SK-N-SH (cell line): Measurements from ENCODE around the gene ZFAND4. TPM values are rescaled to one million over a fixed set of nuclear protein-coding genes. Genes with fewer than 3 reads are reported as not detected.

Experiments used
- CTCF ChIA-PET: fragments of 300-600, 350-600 bp; formaldehyde crosslinking; extraction: SDS; loops from one replicate; lab custom pipeline; 2021; lab: Yijun Ruan, JAX
- POLR2A ChIA-PET: fragments of 350-600 bp; sonication (Branson Sonifier 250); formaldehyde crosslinking; extraction: SDS; loops from one replicate; lab custom pipeline; 2020; ENCODE audit warnings: antibody characterized with exemption, inconsistent platforms; lab: Yijun Ruan, JAX
- DNase-seq: peaks from one replicate; pipeline ENCODE4 v3.0.0; 2012
- H2AFZ ChIP-seq: fragments of 200-600 bp; sonication (generic); 2 replicates; pipeline ENCODE4 v1.8.1; 2016; ENCODE audit warnings: antibody characterized with exemption, mild to moderate bottlenecking, low read depth
- H3F3A ChIP-seq: fragments of 200-600 bp; sonication (generic); replicated peaks from 2 replicates; pipeline ENCODE3; 2016; ENCODE audit warnings: antibody characterized with exemption, mild to moderate bottlenecking; ENCODE audit not compliant: insufficient read depth
- H3K27ac ChIP-seq, 2 experiments: fragments of 200-500 bp in 1 of 2; fragments of 200-600 bp in 1 of 2; sonication (Bioruptor generic) in 1 of 2; sonication (generic), shearing (Covaris generic) in 1 of 2; 2 replicates each; pipeline versions ENCODE4 v1.5.1 to v1.6.1; 2014 to 2016; ENCODE audit warnings: low read depth in 2 of 2, inconsistent platforms in 1 of 2, low read length in 1 of 2, mild to moderate bottlenecking in 1 of 2, mixed read lengths in 1 of 2
- H3K27me3 ChIP-seq: fragments of 200-600 bp; sonication (generic), shearing (Covaris generic); 2 replicates; pipeline ENCODE4 v1.6.1; 2016; ENCODE audit warnings: mixed run types; ENCODE audit not compliant: insufficient read depth
- H3K36me3 ChIP-seq, 2 experiments: fragments of 200-500 bp in 1 of 2; fragments of 200-600 bp in 1 of 2; sonication (Bioruptor generic) in 1 of 2; sonication (generic) in 1 of 2; replicated peaks in 1 of 2; 2 replicates each; pipeline versions ENCODE3 to v1.5.1; 2014 to 2016; ENCODE audit warnings: low read length in 1 of 2, mild to moderate bottlenecking in 1 of 2; ENCODE audit not compliant: insufficient read depth in 2 of 2, control insufficient read depth in 1 of 2
- H3K4me1 ChIP-seq, 2 experiments: fragments of 200-500 bp in 1 of 2; fragments of 200-600 bp in 1 of 2; sonication (Bioruptor generic) in 1 of 2; sonication (generic), shearing (Covaris generic) in 1 of 2; 2 replicates each; pipeline versions ENCODE4 v1.5.1 to v1.6.1; 2014 to 2016; ENCODE audit warnings: low read depth in 1 of 2, low read length in 1 of 2, mixed run types in 1 of 2; ENCODE audit not compliant: insufficient read depth in 2 of 2, control insufficient read depth in 1 of 2
- H3K4me2 ChIP-seq: fragments of 200-600 bp; sonication (generic), shearing (Covaris generic); 2 replicates; pipeline ENCODE4 v1.6.1; 2017; ENCODE audit warnings: mixed run types
- H3K4me3 ChIP-seq, 2 experiments: fragments of 200-500 bp in 1 of 2; fragments of 200-600 bp in 1 of 2; sonication (Bioruptor generic) in 1 of 2; sonication (generic), shearing (Covaris generic) in 1 of 2; 2 replicates each; pipeline versions ENCODE4 v1.5.1 to v1.8.1; 2014 to 2016; ENCODE audit warnings: low read depth in 2 of 2, inconsistent platforms in 1 of 2, low read length in 1 of 2, mild to moderate bottlenecking in 1 of 2, mixed read lengths in 1 of 2, moderate library complexity in 1 of 2
- H3K79me2 ChIP-seq: fragments of 200-600 bp; sonication (generic); 2 replicates; pipeline ENCODE4 v1.8.1; 2017; ENCODE audit warnings: mild to moderate bottlenecking; ENCODE audit not compliant: insufficient read depth
- H3K9ac ChIP-seq: fragments of 200-600 bp; sonication (generic); 2 replicates; pipeline ENCODE4 v1.6.1; 2017; ENCODE audit warnings: mixed run types
- H3K9me2 ChIP-seq: fragments of 200-600 bp; sonication (generic); 2 replicates; pipeline ENCODE4 v1.6.1; 2017; ENCODE audit warnings: mixed run types
- H3K9me3 ChIP-seq: fragments of 200-600 bp; sonication (generic); 2 replicates; pipeline ENCODE4 v1.6.1; 2017; ENCODE audit warnings: mixed run types, mild to moderate bottlenecking, moderate library complexity
- H4K20me1 ChIP-seq: fragments of 200-600 bp; sonication (generic); 2 replicates; pipeline ENCODE4 v1.6.1; 2017; ENCODE audit warnings: mild to moderate bottlenecking, mixed run types; ENCODE audit not compliant: insufficient read depth
- CHD2 ChIP-seq: fragments of 150-350 bp; IDR thresholded peaks from 2 replicates; pipeline ENCODE4 v1.6.1; 2018; ENCODE audit warnings: low read length; ENCODE audit not compliant: partially characterized antibody
- CTCF ChIP-seq: fragments of 200-600 bp; sonication (generic); IDR thresholded peaks from 2 replicates; pipeline ENCODE4 v1.6.1; 2017; ENCODE audit warnings: antibody characterized with exemption, mild to moderate bottlenecking, moderate library complexity
- FOSL2 ChIP-seq: IDR thresholded peaks from 2 replicates; pipeline ENCODE4 v1.4.0; 2012; ENCODE audit warnings: low read depth, mild to moderate bottlenecking, moderate library complexity, borderline replicate concordance
- FOXM1 ChIP-seq: IDR thresholded peaks from 2 replicates; pipeline ENCODE4 v1.4.0; 2012; ENCODE audit warnings: low read depth, mild to moderate bottlenecking
- IRF3 ChIP-seq: fragments of 150-350 bp; IDR thresholded peaks from 2 replicates; pipeline ENCODE4 v1.6.1; 2016; ENCODE audit warnings: mild to moderate bottlenecking, low read depth, low read length
- JUND ChIP-seq: IDR thresholded peaks from 2 replicates; pipeline ENCODE4 v1.4.0; 2012
- MAX ChIP-seq: IDR thresholded peaks from 2 replicates; pipeline ENCODE4 v1.4.0; 2012; ENCODE audit warnings: low read depth
- MXI1 ChIP-seq: IDR thresholded peaks from 2 replicates; pipeline ENCODE4 v1.6.1; 2012; ENCODE audit warnings: mild to moderate bottlenecking, low read depth, low read length, improper control_type of control experiment
- NRF1 ChIP-seq: IDR thresholded peaks from 2 replicates; pipeline ENCODE4 v1.6.1; 2012; ENCODE audit warnings: low read depth, mild to moderate bottlenecking, low read length
- PBX3 ChIP-seq: IDR thresholded peaks from 2 replicates; pipeline ENCODE4; 2012
- POLR2AphosphoS5 ChIP-seq: IDR thresholded peaks from 2 replicates; pipeline ENCODE4 v1.6.1; 2012; ENCODE audit warnings: low read depth, low read length
- REST ChIP-seq: IDR thresholded peaks from 2 replicates; pipeline ENCODE4 v1.6.1; 2012; ENCODE audit warnings: mild to moderate bottlenecking, low read depth, low read length, moderate library complexity
- RFX5 ChIP-seq: IDR thresholded peaks from 2 replicates; pipeline ENCODE4 v1.6.1; 2012; ENCODE audit warnings: mild to moderate bottlenecking, improper control_type of control experiment, low read length
- RXRA ChIP-seq: IDR thresholded peaks from 2 replicates; pipeline ENCODE4 v1.4.0; 2012; ENCODE audit warnings: low read depth, mild to moderate bottlenecking, borderline replicate concordance
- SIN3A ChIP-seq: IDR thresholded peaks from 2 replicates; pipeline ENCODE4 v1.6.1; 2012; ENCODE audit warnings: low read depth, mild to moderate bottlenecking, low read length, moderate library complexity, borderline replicate concordance
- TAF1 ChIP-seq: IDR thresholded peaks from 2 replicates; pipeline ENCODE4 v1.6.1; 2012; ENCODE audit warnings: low read depth, mild to moderate bottlenecking, low read length, moderate library complexity, borderline replicate concordance
- USF2 ChIP-seq: fragments of 150-350 bp; IDR thresholded peaks from 2 replicates; pipeline ENCODE4 v1.6.1; 2017; ENCODE audit warnings: antibody characterized with exemption, low read length, low read depth, borderline replicate concordance
- YY1 ChIP-seq: IDR thresholded peaks from 2 replicates; pipeline ENCODE4 v1.4.0; 2012; ENCODE audit warnings: low read depth, mild to moderate bottlenecking
- ZBTB33 ChIP-seq: IDR thresholded peaks from 2 replicates; pipeline ENCODE4 v1.4.0; 2012; ENCODE audit warnings: low read depth, borderline replicate concordance
- WGBS: methylation state at CpG from one replicate; pipeline ENCODE4 v1.1.6; 2017; ENCODE audit warnings: low lambda C conversion rate; 5-methylcytosine and 5-hydroxymethylcytosine counted together
- polyA plus RNA-seq, 3 experiments: library from polyadenylated mRNA; depleted of rRNA; stranded (reverse); fragments of >200 nt; gene quantifications; 2 replicates each; pipeline ENCODE4 v1.2.3, GENCODE V29; 2012

ZFAND4 gene
- polyA plus RNA-seq, 1 of the 3 experiments (the other 2 are of a cell fraction): 2.0 TPM

- Histone ChIP-seq H3K4me1 (no peaks in the 10 kb centered on the region), H3K27ac (no peak overlapping the region), H3K9ac (no peak overlapping the region), H3F3A (no peaks in the 10 kb centered on the region), H3K4me3 (no peak overlapping the region), H3K9me2 (no peaks in the 10 kb centered on the region), H4K20me1 (no peaks in the 10 kb centered on the region), H3K36me3 (no peaks in the 10 kb centered on the region), H3K79me2 (no peaks in the 10 kb centered on the region), H3K27me3 (no peaks in the 10 kb centered on the region), H3K9me3 (no peaks in the 10 kb centered on the region), H2AFZ (no peak overlapping the region), H3K4me2 (no peak overlapping the region)
- POLR2A ChIA-PET: no interaction called here
- 90% methylated on average over 5 of the region's 5 CpGs for WGBS
- TF ChIP-seq ZBTB33 (no peak), FOXM1 (no peak), YY1 (no peak), MXI1 (no peak), CHD2 (no peak), POLR2AphosphoS5 (no peak), MAX (no peak), FOSL2 (no peak), REST (no peak), TAF1 (no peak), PBX3 (no peak), RXRA (no peak), CTCF (no peak), SIN3A (no peak), RFX5 (no peak), USF2 (no peak), IRF3 (no peak), JUND (no peak), NRF1 (no peak)
- CTCF ChIA-PET: no interaction called here
- no peak for DNase-seq
Measured at GRCh38 chr10:45627412-45628048, 45.0 kb downstream of the ZFAND4 start.
